Activated CD8-positive, alpha-beta memory T cell treated with anti-CD3 and anti-CD28 coated beads for 1 hour (primary cell): ENCODE results near the gene STRN4.
"Not testable (repeated sequence)": the region's sequence is repeated elsewhere in the genome, so short reads cannot be mapped to it uniquely, and the experiment has no call there.

ENCODE experiments used
- DNase-seq, 2 donors: peaks; one replicate each; pipeline ENCODE4 v3.0.0-alpha.2; 2020; ENCODE audit warnings: low read depth in 1 of 2; ENCODE audit errors: extremely low read depth in 1 of 2

The STRN4 gene

DNA sequence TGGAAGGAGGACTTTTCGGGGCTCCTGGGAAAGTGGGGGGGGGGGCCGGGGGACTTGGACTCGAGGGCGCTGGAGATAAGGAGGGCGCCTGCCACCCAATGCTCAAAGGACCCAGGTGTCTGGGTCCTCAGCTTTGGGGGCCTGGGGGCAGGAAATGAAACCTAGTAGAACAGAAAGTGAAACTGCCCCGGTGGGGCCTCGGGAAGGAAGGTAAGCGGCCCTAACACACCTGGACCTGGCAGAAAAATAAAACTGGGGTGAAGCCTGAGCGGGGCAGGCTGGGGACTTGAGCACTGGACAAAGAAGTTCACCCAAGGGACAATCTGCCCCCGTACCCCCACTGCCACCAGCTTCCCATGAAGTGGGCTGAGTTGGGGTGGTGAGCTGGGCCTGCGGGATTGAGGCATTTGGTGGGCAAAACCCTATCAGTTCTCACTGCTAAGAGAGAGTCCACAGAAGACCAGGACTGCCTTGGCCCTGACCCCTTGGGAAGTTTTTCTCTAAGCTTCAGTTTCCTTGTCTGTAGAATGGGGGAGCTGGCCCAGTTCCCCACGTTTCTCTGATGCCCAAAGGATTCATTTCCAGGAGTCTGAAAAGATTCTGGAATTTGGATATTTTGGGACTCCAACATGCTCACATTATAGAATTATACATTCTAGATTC lies 31.7 kb downstream of the STRN4 start:
- peak in 1 of 2 donors; percentile 47 for DNase-seq

- DNase-seq: peak; percentile 56 to 62
These were observed 32.3 kb downstream of the STRN4 start for GRCh38 chr19:46713781-46714443.

GRCh38 chr19:46712768-46713338 lies 33.4 kb downstream of the STRN4 start:
- DNase-seq: not testable (repeated sequence)

DNA sequence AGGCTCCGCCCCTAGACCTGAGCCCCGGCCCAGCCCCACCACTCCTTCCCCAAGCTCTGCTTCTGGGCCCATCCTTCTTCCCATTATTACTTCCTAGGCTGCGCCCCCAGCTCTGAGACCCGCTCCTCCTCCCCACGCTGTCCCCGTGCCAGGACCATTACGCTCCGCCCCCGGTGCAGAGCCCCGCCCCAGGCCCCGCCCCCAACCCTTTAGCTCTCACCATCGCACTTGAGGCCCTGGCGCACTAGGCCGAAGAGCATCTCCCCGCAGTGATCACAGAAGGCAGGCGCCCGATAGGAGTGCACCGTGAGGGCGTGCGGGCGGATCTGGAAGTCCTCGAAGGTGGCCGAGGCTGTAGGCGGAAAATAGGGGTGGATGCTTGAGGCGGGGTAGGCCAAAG lies 35.6 kb downstream of the STRN4 start:
- DNase-seq: no peak

DNA sequence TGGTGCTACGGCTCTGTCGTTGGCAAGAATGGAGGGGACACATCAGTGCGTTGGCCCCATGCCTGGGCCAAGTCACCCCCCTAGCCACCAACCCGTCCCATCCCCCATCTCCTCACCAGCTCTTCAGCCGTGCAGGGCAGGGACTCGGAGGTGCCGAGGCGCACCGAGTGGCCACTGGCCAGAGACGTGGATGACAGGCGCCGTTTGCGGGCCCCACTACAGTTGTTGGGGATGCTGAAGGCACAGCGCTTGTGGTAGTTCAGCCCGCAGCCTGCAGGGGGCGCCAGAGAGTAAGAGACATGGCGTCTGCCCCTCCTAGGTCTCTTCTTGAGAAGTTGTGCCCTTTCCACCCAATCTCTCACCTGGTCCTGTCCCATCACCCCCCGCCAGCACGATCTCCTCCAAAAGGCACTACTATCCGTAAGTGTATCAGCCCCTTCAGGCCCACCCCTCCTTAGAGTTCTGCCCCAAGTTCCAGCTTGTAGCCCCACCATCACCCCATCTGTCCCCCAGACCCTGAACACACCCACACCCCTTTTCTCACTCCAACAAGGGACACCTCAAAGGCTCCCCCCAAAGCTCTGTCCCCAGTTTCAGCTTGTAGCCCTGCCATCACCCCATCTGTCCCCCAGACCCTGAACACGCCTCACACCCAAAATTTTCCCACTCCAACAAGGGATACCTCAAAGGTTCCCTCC lies 41.7 kb downstream of the STRN4 start:
- DNase-seq: peak; percentile 75 to 90

DNA sequence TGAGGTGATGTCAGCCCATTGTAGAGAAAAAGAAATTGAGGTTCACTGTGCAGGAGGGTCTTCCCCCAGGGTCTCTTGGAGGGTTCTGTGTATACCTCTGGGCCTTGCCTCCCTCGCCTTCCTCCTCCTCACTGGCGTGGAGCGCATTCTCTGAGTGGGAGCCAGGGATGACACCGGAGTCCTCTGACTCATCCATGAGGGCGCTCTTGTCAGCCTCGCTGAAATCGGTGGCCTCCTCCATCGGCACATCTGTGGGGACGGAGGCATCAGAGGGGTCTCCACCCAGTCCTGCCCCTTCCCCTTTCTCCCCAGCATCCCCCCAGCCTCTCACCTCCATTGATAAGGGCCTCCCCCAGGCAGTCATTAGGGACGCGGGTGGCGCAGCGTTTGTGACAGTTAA lies 45.5 kb downstream of the STRN4 start:
- DNase-seq: no peak

GRCh38 chr19:46698395-46699321 lies 47.6 kb downstream of the STRN4 start:
- DNase-seq: no peak

- DNase-seq: no peak
These were observed 48.9 kb downstream of the STRN4 start for GRCh38 chr19:46697204-46697960.

GRCh38 chr19:46696866-46697203 lies 49.4 kb downstream of the STRN4 start:
- DNase-seq: no peak

- DNase-seq: no peak
These were observed 50.2 kb downstream of the STRN4 start for GRCh38 chr19:46696052-46696451.

GRCh38 chr19:46693760-46694159 lies 52.5 kb downstream of the STRN4 start:
- no peak for DNase-seq

- no peak for DNase-seq
These were observed 53.1 kb downstream of the STRN4 start for GRCh38 chr19:46692918-46693722.

- no peak for DNase-seq
These were observed 54.3 kb downstream of the STRN4 start for GRCh38 chr19:46691948-46692347.

DNA sequence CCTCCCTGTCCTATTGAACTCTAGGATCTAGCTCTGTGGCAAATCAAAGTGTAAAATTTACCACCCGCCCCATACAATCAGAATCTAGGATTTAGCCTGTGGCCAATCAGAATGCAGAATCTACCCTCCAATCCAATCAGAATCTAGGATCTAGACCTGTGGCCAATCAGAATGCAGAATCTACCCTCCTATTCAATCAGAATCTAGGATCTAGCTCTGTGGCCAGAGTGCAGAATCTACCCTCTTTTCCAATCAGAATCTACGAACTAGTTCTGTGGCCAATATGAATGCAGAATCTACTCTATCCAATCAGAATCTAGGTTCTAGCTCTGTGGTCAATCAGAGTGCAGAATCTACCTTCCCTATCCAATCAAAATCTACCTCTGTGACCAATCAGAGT lies 55.1 kb downstream of the STRN4 start:
- no peak for DNase-seq

DNA sequence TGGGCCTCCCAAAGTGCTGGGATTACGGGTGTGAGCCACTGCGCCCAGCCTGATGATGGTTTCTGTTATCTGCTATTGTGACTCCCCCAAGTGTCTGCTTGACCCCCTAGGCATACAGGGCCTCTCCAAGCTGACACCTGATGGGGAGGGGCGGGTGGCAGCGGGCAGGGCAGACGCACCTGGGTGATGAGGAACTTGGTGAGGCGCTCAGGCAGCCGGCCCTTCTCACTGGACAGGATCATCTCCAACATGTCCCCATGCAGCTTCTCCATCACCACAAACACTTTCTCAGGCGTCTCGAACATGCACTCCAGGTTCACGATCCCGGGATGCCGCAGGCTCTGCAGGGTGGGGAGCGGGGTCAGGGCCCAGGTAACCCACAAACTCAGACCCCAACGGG lies 56.9 kb downstream of the STRN4 start:
- DNase-seq: no peak

DNA sequence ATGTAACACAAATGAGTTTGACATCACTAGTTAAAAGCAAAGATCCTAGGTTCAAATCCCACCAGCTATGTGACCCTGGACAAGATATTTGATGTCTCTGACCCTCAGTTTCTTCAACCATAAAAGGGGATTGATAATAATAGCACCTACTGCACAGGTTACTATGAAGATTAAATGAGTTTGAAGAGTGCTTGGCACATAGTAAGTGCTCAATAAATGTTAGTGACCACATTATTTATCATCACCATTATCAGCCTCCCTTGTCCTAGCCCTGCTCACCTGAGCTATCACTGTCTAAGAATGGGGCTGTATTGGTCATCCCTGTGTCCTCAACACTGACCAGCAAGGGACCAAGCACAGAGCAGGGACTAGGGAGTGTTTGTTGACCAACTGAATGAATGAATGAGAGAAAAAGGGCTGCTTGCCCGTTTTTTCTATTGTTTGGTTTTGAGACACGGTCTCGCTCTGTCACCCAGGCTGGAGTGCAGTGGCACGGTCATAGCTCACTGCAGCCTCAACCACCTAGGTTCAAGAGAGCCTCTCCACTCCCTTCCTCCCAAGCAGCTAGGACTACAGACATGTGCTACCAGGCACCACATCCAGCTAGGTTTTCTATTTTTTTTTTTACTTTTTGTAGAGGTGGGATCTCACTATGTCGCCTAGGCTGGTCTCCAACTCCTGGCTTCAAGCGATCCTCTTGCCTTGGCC lies 58.7 kb downstream of the STRN4 start:
- DNase-seq: no peak

DNA sequence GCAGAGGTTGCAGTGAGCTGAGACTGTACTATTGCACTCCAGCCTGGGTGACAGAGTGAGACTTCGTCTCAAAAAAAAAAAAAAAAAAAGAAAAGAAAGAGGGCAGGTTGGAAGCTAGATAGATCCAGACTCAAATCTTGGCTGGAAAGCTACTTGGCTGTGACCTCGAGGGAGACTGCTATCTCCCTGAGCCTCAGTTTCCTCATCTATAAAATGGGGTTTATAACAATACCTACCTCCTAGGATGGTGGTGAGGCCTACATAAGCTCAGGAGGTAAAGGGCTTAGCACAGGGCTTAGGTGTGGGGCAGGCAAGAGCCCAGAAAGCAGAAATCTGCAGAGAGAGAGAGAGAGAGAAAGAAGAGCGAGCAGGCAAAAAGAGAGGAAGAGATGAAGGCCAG lies 61.1 kb downstream of the STRN4 start:
- DNase-seq: no peak

- DNase-seq: peak in 1 of 2 donors; percentile 41
These were observed 68.0 kb downstream of the STRN4 start for GRCh38 chr19:46678110-46678732.
